Stomach (tissue), 4 donors: Measurements from ENCODE around the gene SORCS1.

Experiments used
- POLR2A ChIP-seq, 4 donors: fragments of 450-650 bp; IDR thresholded peaks; one replicate each; pipeline ENCODE4 v1.6.1; 2016; ENCODE audit warnings: antibody characterized with exemption in 4 of 4, control low read depth in 2 of 4, mild to moderate bottlenecking in 1 of 4, moderate library complexity in 1 of 4
- POLR2AphosphoS5 ChIP-seq, 3 donors: sonication (generic); formaldehyde crosslinking; IDR thresholded peaks; one replicate each; pipeline ENCODE4 v1.6.1; 2016; ENCODE audit warnings: antibody characterized with exemption in 3 of 3
- TF ChIP-seq, protein P1 (sequence below), 7 experiments: fragments of 450-650 bp in 4 of 7; fragments of 200-600 bp in 3 of 7; sonication (generic) in 3 of 7; IDR thresholded peaks; one replicate each; pipeline ENCODE4 v1.5.1; 2016 to 2019; ENCODE audit warnings: antibody characterized with exemption in 7 of 7, control low read depth in 2 of 7, mild to moderate bottlenecking in 1 of 7

DNA sequence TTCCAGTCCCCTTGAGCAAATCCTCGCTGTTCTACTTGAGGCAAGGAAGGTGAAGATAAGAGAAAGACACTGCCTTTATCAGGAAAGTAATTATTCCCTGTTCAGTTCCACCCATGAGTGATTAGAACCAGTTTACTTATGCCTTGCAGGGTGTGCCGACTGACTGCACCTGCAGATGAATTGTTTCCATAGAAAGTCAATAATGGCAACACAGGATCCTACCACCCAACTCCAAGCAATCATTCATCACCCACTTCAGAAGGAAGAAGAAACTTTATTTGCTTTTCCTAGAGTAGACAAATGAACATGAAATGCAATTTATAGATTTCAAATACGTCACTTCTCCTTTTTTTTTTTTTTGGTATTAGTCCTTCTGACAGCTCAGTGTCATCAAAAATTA, 383.9 kb downstream of the SORCS1 start:
- no peak for TF ChIP-seq POLR2AphosphoS5 (IDR thresholded peaks at IDR 0.05)
- TF ChIP-seq, protein P1, sequence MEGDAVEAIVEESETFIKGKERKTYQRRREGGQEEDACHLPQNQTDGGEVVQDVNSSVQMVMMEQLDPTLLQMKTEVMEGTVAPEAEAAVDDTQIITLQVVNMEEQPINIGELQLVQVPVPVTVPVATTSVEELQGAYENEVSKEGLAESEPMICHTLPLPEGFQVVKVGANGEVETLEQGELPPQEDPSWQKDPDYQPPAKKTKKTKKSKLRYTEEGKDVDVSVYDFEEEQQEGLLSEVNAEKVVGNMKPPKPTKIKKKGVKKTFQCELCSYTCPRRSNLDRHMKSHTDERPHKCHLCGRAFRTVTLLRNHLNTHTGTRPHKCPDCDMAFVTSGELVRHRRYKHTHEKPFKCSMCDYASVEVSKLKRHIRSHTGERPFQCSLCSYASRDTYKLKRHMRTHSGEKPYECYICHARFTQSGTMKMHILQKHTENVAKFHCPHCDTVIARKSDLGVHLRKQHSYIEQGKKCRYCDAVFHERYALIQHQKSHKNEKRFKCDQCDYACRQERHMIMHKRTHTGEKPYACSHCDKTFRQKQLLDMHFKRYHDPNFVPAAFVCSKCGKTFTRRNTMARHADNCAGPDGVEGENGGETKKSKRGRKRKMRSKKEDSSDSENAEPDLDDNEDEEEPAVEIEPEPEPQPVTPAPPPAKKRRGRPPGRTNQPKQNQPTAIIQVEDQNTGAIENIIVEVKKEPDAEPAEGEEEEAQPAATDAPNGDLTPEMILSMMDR (IDR thresholded peaks at IDR 0.05): no peak
- no peak for TF ChIP-seq POLR2A (IDR thresholded peaks at IDR 0.05)
